ENCODE measurements around the gene IZUMO3. TPM values are rescaled to one million over a fixed set of nuclear protein-coding genes. Genes with fewer than 3 reads are reported as not detected.
A peak's percentile ranks its signal among the peaks of the same experiment; 100 is the strongest.
"Not testable (repeated sequence)": the region's sequence is repeated elsewhere in the genome, so short reads cannot be mapped to it uniquely, and the experiment has no call there.

Gene IZUMO3, protein sequence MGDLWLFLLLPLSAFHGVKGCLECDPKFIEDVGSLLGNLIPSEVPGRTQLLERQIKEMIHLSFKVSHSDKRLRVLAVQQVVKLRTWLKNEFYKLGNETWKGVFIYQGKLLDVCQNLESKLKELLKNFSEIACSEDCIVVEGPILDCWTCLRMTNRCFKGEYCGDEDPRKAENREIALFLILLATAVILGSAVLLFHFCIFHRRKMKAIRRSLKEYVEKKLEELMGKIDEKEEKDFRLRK
- not detected in 2 replicates for total RNA-seq (2014; rRNA removed; shearing (Covaris generic))

DNA sequence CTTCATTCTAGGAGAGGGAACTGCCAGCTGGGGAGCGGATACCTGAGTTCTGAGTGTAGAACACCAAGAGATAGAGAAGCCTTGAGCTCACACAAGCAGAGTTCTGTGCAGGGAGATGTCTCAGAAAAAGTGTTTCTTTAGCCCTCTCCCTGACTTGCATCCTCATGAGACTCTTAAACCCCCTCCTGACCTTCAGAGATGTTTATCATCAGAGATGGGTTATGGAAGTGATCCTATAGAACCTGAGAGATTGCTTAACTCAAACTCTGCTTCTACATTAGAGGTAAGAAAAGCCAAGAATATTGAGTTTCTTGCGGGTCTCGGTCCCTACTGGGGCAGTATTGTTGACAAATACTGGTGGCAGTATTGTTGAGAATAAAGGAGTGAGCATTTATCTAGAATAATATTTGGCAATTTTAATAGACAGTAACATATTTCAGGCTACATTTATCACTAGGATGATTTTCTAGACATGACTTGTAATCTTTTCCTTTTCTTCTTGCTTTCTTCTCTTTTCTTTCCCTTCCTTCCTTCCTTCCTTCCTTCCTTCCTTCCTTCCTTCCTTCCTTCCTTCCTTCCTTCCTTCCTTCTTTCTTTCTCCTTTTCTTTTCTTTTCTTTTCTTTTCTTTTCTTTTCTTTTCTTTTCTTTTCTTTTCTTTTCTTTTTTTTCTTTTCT lies at the start of gene IZUMO3:
Gene IZUMO3, minus strand, starts transcription at position 51 of the 676 bp plus-strand sequence. CDS start 248 bp downstream, outside the sequence.
- no peak for DNase-seq (ENCODE audit: low spot score)

DNA sequence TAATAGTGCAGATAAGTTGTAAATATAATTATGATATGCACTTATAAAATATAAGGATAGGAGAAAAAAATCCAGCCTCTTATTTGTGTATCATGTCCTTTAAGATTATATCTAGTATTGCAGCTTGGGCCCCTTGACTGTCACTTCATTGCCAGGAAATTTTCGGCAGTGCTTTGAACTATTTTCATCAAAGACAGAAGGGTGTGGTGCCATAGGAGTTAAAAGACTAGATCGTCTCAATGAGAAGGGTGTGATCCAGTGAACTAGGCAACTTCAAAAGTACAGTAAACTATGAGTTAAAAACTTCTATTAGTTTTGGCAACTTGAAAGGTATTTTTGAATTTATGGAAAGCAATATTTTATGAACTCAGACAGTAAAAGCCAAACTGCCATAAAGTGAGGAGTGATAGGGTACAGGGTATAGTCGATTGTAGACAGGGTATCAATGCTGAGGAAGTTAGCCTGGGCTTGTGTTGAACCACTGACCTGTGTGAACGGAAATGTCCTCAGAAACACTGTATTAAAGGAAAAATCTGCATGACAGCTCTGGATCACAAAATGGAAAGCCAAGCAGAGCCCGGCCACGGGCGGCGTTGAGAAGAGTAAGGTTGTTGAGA lies 48.6 kb upstream of the IZUMO3 start:
- no peak for DNase-seq (ENCODE audit: low spot score)

DNA sequence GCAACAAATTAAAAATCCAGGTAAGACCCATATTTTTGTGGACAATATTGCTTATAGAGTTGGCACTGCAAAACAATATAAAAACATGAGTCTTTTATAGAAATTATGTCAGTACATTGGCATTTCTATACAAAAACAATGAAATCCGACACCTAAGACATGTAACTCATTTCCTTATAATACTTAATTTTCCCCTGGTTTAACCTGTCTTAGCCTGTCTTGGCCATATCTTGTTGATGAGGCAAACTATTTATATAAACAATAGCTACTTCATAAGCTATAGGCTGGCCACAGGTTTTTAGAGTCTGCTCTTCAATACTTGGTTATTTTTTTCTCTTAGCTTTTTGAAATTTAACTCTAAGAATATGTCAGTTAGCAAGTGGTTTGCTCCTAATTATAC lies 44.7 kb upstream of the IZUMO3 start:
- DNase-seq (ENCODE audit: low spot score): no peak

DNA sequence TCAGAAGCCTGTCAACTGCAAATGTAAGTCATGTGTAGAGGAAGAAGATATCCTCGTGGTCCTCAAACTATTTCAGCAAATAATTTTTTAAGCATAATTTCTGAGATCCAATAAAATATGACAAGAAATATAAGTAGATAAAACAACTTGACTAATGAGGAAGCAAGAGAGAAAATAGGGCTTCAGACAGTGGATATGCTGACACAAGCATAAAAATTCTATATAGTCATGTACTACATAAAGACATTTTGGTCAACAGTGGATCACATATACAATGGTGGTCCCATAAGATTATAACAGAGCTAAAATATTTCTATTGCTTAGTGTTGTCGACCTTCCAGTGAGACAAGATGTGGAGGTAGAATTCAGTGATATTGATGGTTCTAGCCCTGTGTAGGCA lies 42.2 kb upstream of the IZUMO3 start:
- DNase-seq (ENCODE audit: low spot score): no peak

DNA sequence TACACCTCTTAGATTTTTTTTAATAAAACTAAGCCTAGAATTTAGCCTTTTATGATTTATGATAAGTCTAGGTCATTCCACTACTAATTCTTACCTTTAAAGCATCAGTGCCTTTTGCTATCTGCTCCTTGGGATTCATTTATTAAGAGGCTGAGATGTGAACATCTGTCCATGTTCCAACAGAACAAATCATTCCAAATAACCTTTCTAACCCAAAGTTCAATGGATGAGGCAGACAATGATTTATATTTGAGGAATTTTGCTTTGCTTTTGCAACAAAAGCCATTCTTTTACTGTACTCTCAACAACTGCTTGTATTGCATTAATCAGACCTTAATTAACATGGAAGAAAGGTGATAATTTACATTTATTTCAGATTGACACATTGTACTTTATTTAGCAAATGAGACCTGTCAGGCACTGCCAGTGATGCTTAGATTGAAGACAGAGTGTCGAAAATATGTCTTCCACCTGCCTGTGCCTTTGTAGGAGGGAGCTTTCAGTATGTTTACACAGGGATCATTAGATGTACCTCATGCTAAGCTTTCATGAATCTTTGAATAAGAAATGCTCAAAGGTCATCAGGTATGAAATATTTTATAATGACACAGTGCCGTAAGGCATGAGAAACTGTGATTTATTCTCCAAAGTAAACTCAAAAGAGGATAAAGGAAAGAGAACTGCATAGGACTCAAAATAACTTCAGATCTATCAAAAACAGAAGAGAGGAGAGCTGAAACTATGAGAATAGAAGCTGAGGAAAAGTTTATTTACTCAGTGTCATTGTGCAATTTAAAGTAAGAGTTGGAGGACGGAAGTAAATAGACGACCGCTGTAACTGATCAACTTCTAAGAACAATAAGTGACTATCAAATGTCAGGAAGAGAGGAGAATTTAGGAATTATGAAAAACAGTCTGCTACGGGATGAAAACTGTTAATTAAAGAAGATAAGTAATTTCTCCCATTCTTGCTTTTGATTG lies 36.7 kb upstream of the IZUMO3 start:
- no peak for DNase-seq (ENCODE audit: low spot score)

DNA sequence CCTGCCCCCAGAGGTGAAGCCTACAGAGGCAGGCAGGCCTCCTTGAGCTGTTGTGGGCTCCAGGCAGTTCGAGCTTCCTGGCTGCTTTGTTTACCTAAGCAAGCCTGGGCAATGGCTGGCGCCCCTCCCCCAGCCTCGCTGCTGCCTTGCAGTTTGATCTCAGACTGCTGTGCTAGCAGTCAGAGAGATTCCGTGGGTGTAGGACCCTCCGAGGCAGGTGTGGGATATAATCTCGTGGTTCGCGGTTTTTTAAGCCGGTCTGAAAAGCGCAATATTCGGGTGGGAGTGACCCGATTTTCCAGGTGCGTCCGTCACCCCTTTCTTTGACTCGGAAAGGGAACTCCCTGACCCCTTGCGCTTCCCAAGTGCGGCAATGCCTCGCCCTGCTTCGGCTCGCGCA lies 34.3 kb upstream of the IZUMO3 start:
- DNase-seq (ENCODE audit: low spot score): not testable (repeated sequence)

DNA sequence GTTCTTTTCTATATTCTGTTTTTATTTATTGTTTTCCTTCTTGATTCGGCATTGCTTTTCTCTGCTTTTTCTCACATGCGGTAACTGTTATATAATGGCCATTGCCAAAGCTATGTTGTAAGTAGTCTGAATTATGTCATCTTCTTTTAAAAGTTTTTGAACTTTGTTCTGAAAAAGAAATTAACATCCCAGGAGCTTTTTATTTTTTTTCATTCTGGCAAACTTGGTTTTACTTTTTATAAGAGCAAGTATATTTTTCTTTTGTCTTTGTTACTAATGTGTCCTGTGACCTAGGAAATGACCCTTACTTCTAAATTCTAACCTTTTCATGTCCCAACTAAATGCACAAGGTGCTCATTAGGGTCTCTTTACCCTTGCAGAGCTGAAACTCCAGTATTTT lies 26.7 kb upstream of the IZUMO3 start:
- DNase-seq (ENCODE audit: low spot score): no peak

DNA sequence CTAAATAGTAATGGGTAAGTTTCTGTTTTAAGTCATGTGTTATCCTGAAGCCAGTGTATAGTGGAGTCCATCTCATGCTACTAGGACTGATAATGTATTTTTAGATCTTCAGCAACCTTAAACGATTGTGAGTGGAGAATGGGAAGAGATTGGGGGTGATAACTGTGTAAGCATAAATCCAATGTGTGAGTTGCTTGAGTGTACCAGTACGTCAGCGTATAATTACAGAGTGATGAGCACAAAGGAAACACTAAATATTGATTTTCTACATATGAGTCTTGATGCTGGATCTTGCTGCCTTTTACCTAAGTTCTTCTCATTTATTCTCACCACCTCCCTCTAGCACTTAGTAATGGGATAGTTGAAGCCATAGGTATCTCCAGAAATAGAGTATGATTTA lies 16.3 kb upstream of the IZUMO3 start:
- no peak for DNase-seq (ENCODE audit: low spot score)

DNA sequence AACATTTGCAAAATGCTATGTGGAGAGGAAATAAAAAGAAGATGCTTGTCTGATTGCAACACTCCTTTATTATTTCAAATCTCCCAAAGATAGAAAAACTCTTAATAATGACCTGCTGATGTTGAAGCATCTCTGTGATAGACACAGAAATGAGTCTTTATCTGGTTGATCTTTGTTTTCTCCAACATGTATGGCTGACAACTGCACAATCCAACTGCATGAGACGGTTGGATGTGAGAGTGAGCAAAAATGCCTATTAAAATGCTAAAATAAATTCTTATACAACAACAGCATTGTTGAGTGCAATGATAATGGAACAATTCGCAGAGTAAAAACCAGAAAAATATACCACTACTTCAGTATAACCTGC lies 7.5 kb upstream of the IZUMO3 start:
- no peak for DNase-seq (ENCODE audit: low spot score)

DNA sequence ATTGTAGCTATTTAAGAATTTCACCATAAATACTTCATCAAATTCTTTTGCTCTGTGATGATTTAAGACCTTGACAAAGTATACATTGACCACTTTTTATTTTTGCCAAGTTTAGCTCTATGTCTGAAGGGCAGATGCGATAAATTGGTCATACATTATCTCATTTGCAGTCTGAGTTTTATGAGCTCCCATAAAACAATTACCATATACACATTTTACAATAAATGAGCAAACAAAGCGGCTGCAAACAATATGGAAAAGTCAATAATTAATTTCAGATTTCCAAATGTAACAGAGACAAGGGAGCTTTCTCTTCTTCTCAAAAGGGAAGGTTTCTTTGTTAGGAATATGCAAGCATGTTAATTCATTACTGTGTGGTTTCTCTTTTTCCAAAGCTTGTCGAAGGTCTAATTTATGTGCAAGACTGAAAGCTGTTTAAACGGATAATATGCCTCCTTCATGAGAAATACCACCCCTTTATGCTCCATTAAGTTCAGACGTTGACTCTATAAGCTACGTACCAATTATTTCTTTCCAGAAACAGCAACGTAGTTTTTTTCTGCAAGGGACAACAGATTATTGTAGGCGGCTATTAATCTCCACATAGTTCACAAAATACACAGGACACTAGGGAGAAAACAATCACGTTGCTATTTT lies 7.0 kb upstream of the IZUMO3 start:
- no peak for DNase-seq (ENCODE audit: low spot score)

DNA sequence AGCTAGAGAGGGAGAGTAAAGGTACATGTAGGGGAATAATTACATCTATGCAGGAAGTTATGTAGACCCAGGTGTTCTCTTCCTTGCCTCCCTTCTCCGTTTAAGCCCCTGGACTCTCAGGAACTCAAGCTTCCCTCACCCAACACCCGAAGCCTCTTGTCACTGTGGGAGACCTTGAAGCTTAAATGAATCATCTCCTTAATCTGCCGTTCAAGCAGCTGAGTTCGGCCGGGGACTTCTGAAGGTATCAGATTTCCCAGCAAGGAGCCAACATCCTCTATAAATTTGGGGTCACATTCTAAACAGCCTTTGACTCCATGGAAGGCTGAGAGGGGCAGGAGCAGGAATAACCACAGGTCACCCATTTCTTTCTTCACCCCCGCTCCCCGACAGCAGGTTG lies 412 bp downstream of the IZUMO3 start:
- no peak for DNase-seq (ENCODE audit: low spot score)

DNA sequence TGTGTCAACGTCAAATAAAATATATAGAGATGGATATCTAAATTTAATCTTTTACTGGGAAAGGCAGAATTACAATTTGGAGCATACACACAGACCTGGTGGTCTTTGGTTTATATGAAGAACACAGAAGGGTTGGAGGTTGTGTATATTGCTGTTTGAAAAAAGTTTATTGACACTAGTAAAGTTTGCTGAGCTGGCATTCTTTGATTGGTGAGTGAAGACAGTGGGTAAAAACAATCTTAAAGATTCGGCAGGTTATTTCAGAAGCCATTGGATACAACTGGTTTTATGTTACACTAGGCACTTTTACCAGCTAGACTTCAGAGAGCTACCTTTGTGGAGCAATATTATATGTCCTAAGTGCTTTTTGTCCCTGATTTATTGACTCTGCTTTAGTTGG lies 27.2 kb downstream of the IZUMO3 start:
- DNase-seq (ENCODE audit: low spot score): no peak

DNA sequence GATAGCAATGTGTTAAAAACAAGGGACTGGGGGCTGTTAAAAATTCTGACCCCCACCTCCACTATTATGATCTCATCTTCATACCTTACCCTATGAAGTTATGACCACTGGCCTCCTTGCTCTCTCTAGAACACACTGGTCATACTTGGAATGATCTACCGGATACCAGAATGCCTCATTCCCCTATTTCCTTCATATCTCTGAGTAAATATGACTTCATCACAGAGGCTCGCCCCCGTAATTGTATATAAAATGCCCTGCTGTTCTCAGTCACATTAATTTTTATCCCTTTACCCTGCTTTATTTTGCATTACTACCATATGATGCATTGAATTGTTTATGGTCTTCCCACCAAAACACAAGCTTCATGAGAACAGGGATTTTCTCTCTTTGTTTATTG lies 29.2 kb downstream of the IZUMO3 start:
- DNase-seq (ENCODE audit: low spot score): peak; percentile 2

DNA sequence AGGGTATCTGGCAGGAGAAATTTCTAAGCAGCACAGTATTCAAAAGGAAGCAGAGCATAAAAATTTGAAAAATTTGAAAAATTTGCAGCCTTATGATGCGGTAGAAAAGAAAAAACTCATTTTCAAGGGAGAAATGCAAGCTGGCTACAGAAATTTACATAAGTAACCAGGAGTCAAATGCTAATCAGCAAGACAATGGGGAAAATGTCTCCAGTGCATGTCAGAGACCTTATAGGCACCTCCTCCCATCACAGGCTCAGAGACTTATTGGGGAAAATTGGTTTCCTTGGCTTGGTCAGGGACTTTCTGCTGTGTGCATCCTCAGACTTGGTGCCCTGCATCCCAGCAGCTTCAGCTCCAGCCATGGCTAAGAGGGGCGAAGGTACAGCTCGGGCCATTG lies 35.8 kb downstream of the IZUMO3 start:
- DNase-seq (ENCODE audit: low spot score): no peak

DNA sequence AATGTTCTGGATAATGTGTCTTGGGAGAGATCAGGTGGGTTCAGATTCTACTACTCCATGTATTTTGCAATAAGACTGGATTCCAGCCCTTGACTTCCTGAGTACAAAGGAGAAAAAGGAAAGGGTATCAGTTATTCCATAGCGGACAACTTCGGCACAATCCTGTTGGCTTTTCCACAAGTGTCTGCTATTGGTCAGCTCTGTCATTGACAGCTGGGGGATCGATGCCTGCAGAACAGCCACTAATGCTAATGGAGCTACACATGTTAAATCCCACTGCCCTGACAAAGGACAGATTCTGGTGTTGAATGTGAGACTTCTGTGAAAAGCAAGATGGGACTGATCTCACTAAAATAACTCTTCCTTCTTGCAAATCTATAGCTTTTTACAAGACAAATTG lies 41.2 kb downstream of the IZUMO3 start:
- DNase-seq (ENCODE audit: low spot score): no peak

DNA sequence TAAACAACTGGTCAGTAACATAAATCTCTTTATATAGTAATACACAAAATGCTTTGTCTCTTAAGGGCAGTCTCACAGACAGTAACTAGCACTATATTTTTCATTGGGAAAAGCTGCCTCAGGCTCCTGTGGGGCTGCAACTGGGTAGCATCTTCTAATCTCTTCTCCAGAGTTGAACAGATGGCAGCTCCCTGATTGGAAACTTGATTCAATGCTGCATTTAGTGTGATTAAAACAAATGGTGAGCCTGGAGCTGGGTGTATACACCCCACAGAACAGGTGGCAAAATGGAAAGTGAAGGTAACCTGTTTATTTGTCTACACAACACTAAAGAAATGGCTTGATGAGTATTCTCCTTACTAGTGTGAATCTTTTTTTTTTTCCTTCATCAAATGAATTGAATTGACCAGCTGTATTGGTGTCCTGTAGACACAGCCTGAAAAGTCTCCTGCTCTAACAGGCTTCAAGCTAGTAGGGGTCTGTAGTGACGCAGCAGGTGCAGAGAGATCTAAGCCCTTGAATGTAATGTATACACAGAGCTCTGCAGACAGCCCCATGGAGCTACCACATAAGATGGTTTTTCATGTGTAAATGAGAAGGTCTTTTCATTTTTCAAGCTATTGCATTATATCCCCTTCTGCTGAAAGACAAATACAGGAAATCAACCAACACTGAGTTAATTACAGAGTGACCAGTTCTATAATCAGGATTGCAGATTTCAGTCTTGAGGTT lies 43.3 kb downstream of the IZUMO3 start:
- DNase-seq (ENCODE audit: low spot score): no peak

DNA sequence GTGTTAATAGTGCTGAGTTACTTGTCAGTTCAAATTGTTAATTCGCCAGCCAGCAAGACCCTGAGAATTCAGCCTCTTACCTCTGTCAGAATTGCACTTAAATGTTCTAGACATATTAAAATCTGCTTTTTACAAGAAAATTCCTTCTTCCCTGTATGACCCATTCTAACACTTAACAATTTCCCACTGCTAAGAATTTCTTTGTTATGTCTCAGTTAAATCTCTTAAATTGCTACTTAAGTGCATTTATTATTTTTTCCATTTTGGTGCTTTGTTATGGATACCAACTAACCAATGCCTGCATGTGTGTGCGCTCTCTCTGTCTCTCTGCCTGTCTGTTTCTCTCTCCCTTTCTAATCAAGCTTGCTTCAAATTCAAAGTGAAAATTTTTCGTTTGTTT lies 44.9 kb downstream of the IZUMO3 start:
- no peak for DNase-seq (ENCODE audit: low spot score)

DNA sequence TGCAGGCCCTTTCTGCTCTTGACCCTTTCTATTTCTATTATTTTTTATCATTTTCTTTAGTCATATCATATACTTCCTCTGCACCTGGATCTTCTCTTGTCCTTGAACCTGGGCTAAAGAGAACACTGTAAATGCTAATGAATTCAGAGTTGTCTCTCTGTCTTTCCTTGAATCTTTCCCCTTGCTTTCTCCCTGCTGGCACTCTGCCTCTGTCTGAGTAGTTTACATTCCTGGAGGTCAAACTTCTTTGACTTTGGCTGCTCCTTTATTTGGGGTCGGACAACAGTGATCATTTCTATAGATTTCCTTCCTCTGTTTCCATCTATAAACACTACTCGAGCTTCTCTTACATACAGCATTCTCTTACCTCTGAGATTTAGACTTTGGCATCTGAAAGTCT lies 47.1 kb downstream of the IZUMO3 start:
- no peak for DNase-seq (ENCODE audit: low spot score)

DNA sequence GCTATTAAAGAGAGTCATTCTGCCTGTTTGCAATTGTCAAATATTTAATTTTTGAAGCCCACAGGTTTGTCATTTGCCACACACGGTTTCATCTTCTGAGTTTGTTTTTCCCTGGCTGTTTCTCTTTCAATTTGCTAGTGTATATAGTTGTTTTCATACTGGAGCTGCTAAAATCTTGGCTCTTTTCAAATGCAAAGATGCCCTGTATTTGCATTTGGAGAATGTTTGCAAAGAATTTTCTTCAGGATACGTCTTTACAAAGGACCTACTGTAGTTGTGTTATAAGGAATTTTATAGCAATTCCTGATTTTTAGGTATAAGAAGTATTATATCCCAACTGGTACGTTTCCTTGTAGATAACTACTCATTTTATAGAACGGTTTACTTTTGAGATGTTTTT lies 48.0 kb downstream of the IZUMO3 start:
- no peak for DNase-seq (ENCODE audit: low spot score)
